Loucy (cell line): Measurements from ENCODE around the gene HERC2.
"Not testable (repeated sequence)": the region's sequence is repeated elsewhere in the genome, so short reads cannot be mapped to it uniquely, and the experiment has no call there.

Experiments
- EZH2phosphoT487 ChIP-seq: fragments of 200-600 bp; IDR thresholded peaks from 2 replicates; pipeline ENCODE4 v1.6.1; 2018; ENCODE audit warnings: antibody characterized with exemption, mild to moderate bottlenecking, moderate library complexity, borderline replicate concordance
- TF ChIP-seq, protein P1 (sequence below): fragments of 200-600 bp; sonication (generic); conservative IDR thresholded peaks from 2 replicates; pipeline ENCODE4 v1.5.1; 2014; ENCODE audit warnings: mild to moderate bottlenecking, antibody characterized with exemption, low read length

DNA sequence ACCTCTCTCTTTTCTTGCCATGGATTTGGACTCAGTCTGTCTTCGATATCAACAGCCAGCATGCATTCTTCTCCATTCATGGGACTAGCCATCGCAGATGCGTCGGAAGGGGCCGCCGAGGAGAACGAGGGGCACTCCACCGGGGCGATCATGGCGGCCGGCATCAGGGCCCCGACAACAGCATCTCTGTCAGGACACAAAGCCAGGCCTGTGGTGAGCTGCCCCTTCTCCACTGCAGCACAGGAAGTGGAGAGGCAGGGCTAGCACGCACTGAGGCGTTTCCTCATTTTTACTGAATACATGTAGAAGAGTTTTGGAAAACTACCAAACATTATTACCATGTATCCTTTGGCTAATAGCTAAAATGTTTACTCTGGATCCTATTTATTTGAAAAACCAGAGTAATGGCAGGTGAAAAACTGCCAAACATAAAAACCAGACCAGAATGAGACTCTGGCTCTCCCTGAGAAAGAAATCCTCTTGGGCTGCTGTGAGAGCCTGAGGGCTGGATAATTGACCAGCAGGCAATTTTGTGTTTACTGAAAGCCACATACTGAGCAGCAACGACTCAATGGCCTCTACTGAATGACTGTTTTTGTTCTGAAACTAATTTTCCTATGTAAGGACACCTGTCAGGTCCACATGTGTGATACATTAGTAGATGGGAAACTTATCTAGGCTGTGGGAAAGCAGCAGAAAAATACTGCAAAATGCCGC lies 153.4 kb downstream of the HERC2 start:
- TF ChIP-seq, protein P1, sequence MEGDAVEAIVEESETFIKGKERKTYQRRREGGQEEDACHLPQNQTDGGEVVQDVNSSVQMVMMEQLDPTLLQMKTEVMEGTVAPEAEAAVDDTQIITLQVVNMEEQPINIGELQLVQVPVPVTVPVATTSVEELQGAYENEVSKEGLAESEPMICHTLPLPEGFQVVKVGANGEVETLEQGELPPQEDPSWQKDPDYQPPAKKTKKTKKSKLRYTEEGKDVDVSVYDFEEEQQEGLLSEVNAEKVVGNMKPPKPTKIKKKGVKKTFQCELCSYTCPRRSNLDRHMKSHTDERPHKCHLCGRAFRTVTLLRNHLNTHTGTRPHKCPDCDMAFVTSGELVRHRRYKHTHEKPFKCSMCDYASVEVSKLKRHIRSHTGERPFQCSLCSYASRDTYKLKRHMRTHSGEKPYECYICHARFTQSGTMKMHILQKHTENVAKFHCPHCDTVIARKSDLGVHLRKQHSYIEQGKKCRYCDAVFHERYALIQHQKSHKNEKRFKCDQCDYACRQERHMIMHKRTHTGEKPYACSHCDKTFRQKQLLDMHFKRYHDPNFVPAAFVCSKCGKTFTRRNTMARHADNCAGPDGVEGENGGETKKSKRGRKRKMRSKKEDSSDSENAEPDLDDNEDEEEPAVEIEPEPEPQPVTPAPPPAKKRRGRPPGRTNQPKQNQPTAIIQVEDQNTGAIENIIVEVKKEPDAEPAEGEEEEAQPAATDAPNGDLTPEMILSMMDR = not testable (repeated sequence)
- TF ChIP-seq EZH2phosphoT487 = not testable (repeated sequence)
